Cardiac septum (tissue), 1 donor: Measurements from ENCODE around the gene CLPTM1L. TPM values are rescaled to one million over a fixed set of nuclear protein-coding genes. Genes with fewer than 3 reads are reported as not detected.

Source experiments
- DNase-seq: peaks from one replicate; pipeline ENCODE4 v3.0.0-alpha.2; 2020; ENCODE audit warnings: low spot score
- intact Hi-C: fragments of 100-400 bp; cut with DNase I; formaldehyde crosslinking; loops from one replicate; pipeline ENCODE4 v1.14.0; 2022
- microRNA-seq: library from miRNA; unstranded; fragments of <30 nt; microRNA quantifications from one replicate; pipeline ENCODE4 v1.2.0, GENCODE V29; 2020
- total RNA-seq: library from RNA; stranded (reverse); fragmentation: NEBNext Ultra II Directional; extraction: Animal tissue kit (Norgen Biotek cat#: 25700); gene quantifications from one replicate; pipeline ENCODE4 v1.2.1, GENCODE V29; 2021
- donor health status: DM: no; HTN: no; CAD: no.

The CLPTM1L gene
- total RNA-seq, 1 donor from 2014 or later, result 42.6 TPM

GRCh38 chr5:1270933-1271914, 73.7 kb downstream of the CLPTM1L start:
- DNase-seq, result no peak
- intact Hi-C loops, result no loop called here

GRCh38 chr5:1270426-1270825, 74.5 kb downstream of the CLPTM1L start:
- intact Hi-C loops, result no loop called here
- DNase-seq, result no peak

GRCh38 chr5:1268666-1269065, 76.2 kb downstream of the CLPTM1L start:
- DNase-seq, result no peak
- intact Hi-C loops, result no loop called here

GRCh38 chr5:1268056-1268455, 76.8 kb downstream of the CLPTM1L start:
- intact Hi-C loops, result no loop called here
- DNase-seq, result no peak

Small RNAs within 50 kb of the gene (microRNA-seq; reads per million reads assigned to microRNA genes)
- gene MIR4457, result not detected

Other genes starting within 250 kb of the CLPTM1L start
- 127 TPM for gene SLC12A7, start 233.0 kb downstream of the CLPTM1L start, total RNA-seq
- 0.05 TPM for gene SLC6A19, start 143.5 kb downstream of the CLPTM1L start, total RNA-seq
- not detected for gene SLC6A18, start 119.7 kb downstream of the CLPTM1L start, total RNA-seq
- gene TERT, start 50.0 kb downstream of the CLPTM1L start, total RNA-seq, result not detected
- gene SLC6A3, start 100.3 kb upstream of the CLPTM1L start, total RNA-seq, result 0.19 TPM
- 14.7 TPM for gene LPCAT1, start 178.9 kb upstream of the CLPTM1L start, total RNA-seq